ENCODE measurements around the gene PHF21B. TPM values are rescaled to one million over a fixed set of nuclear protein-coding genes. Genes with fewer than 3 reads are reported as not detected.

Gene PHF21B
- total RNA-seq, 1 experiment from 2014 or later = not detected

GRCh38 chr22:44891791-44892190 is 118.0 kb downstream of the PHF21B start:
- no peaks in the 10 kb centered on the region for H3K9me3 Mint-ChIP-seq (ENCODE audit: low read depth, unreplicated experiment)

GRCh38 chr22:44891293-44891747 is 118.5 kb downstream of the PHF21B start:
- intact Hi-C loops (cut with micrococcal nuclease; ENCODE audit: unreplicated experiment) = no loop called here
- DNase-seq = no peak
- TF ChIP-seq CTCF (IDR thresholded peaks at IDR 0.05; ENCODE audit: unreplicated experiment) = no peak
- Mint-ChIP-seq H3K27me3 (ENCODE audit: unreplicated experiment) (peaks cover 60% of the 10 kb centered on the region), H3K9me3 (ENCODE audit: low read depth, unreplicated experiment) (no peaks in the 10 kb centered on the region), H3K36me3 (ENCODE audit: insufficient read depth, unreplicated experiment) (no peaks in the 10 kb centered on the region), H3K4me1 (ENCODE audit: low read depth, unreplicated experiment) (no peaks in the 10 kb centered on the region), H3K27ac (ENCODE audit: unreplicated experiment) (no peak overlapping the region), H3K4me3 (ENCODE audit: low read depth, unreplicated experiment) (no peak overlapping the region)
- BruUV-seq (replicated peaks) = no TSS peak
- CTCF ChIA-PET = no interaction called here

More at GRCh38 chr22:44891791-44892190, 118.0 kb downstream of the PHF21B start:
- H3K4me1 Mint-ChIP-seq (ENCODE audit: low read depth, unreplicated experiment) = no peaks in the 10 kb centered on the region
- H3K27ac Mint-ChIP-seq (ENCODE audit: unreplicated experiment) = no peak overlapping the region
- peaks cover 61% of the 10 kb centered on the region for H3K27me3 Mint-ChIP-seq (ENCODE audit: unreplicated experiment)
- no peaks in the 10 kb centered on the region for H3K36me3 Mint-ChIP-seq (ENCODE audit: insufficient read depth, unreplicated experiment)
- no peak for DNase-seq
- CTCF ChIA-PET = no interaction called here
- TF ChIP-seq CTCF (IDR thresholded peaks at IDR 0.05; ENCODE audit: unreplicated experiment) = no peak
- BruUV-seq (replicated peaks) = no TSS peak
- intact Hi-C loops (cut with micrococcal nuclease; ENCODE audit: unreplicated experiment) = no loop called here
- no peak overlapping the region for H3K4me3 Mint-ChIP-seq (ENCODE audit: low read depth, unreplicated experiment)

GRCh38 chr22:44890416-44891292 is 119.2 kb downstream of the PHF21B start:
- CTCF ChIA-PET = interaction anchor here (0.6 kb wide), 1 partner anchor 19 kb away, joined by 5 read pairs; no protein-coding TSS in a partner anchor
- no peak for DNase-seq
- BruUV-seq (replicated peaks) = no TSS peak

GRCh38 chr22:44889255-44889878 is 120.4 kb downstream of the PHF21B start:
- Mint-ChIP-seq H3K4me3 (ENCODE audit: low read depth, unreplicated experiment) (no peak overlapping the region), H3K9me3 (ENCODE audit: low read depth, unreplicated experiment) (no peaks in the 10 kb centered on the region), H3K27me3 (ENCODE audit: unreplicated experiment) (peaks cover 49% of the 10 kb centered on the region), H3K4me1 (ENCODE audit: low read depth, unreplicated experiment) (no peaks in the 10 kb centered on the region), H3K27ac (ENCODE audit: unreplicated experiment) (no peak overlapping the region), H3K36me3 (ENCODE audit: insufficient read depth, unreplicated experiment) (no peaks in the 10 kb centered on the region)
- no peak for TF ChIP-seq CTCF (IDR thresholded peaks at IDR 0.05; ENCODE audit: unreplicated experiment)
- BruUV-seq (replicated peaks) = no TSS peak
- DNase-seq = no peak
- intact Hi-C loops (cut with micrococcal nuclease; ENCODE audit: unreplicated experiment) = no loop called here
- CTCF ChIA-PET = no interaction called here

More at GRCh38 chr22:44890416-44891292, 119.2 kb downstream of the PHF21B start:
- TF ChIP-seq CTCF (IDR thresholded peaks at IDR 0.05; ENCODE audit: unreplicated experiment) = no peak
- intact Hi-C loops (cut with micrococcal nuclease; ENCODE audit: unreplicated experiment) = no loop called here
- Mint-ChIP-seq H3K9me3 (ENCODE audit: low read depth, unreplicated experiment) (no peaks in the 10 kb centered on the region), H3K27me3 (ENCODE audit: unreplicated experiment) (peaks cover 60% of the 10 kb centered on the region), H3K36me3 (ENCODE audit: insufficient read depth, unreplicated experiment) (no peaks in the 10 kb centered on the region), H3K4me3 (ENCODE audit: low read depth, unreplicated experiment) (no peak overlapping the region), H3K27ac (ENCODE audit: unreplicated experiment) (no peak overlapping the region), H3K4me1 (ENCODE audit: low read depth, unreplicated experiment) (no peaks in the 10 kb centered on the region)

Data from Calu3 (cell line).